ENCODE data around the gene C10orf71.

- TF ChIP-seq ZFP3 (CRISPR knock-in tag; IDR thresholded peaks at IDR 0.05) (no peak), CSDC2 (CRISPR knock-in tag; IDR thresholded peaks at IDR 0.05) (no peak), ZFP30 (CRISPR knock-in tag; IDR thresholded peaks at IDR 0.05) (no peak), RARB (CRISPR knock-in tag; IDR thresholded peaks at IDR 0.05) (no peak), PATZ1 (CRISPR knock-in tag; IDR thresholded peaks at IDR 0.05; ENCODE audit: borderline replicate concordance) (no peak), TOX (CRISPR knock-in tag; IDR thresholded peaks at IDR 0.05; ENCODE audit: borderline replicate concordance) (no peak), ZNF8 (CRISPR knock-in tag; IDR thresholded peaks at IDR 0.05) (no peak), TSHZ2 (CRISPR knock-in tag; IDR thresholded peaks at IDR 0.05) (no peak), POU6F1 (CRISPR knock-in tag; IDR thresholded peaks at IDR 0.05; ENCODE audit: borderline replicate concordance, low read depth) (no peak)
Observed at GRCh38 chr10:49323896-49324270, 24.9 kb downstream of the C10orf71 start.

Data from SK-N-SH treated with all-trans-retinoic acid at 6 μM for 48 hours (cell line).